ENCODE data around the gene CRYL1.
A peak's percentile ranks its signal among the peaks of the same experiment; 100 is the strongest.

The CRYL1 gene

GRCh38 chr13:20461860-20462532 lies 63.7 kb downstream of the CRYL1 start:
- no peak overlapping the region for H3K27ac ChIP-seq (ENCODE audit: extremely low read depth, low read depth, low read length)
- CTCF ChIA-PET: no interaction called here

GRCh38 chr13:20461481-20461859 lies 64.2 kb downstream of the CRYL1 start:
- no peaks in the 10 kb centered on the region for H3K36me3 ChIP-seq (ENCODE audit: control insufficient read depth in 2 of 2, insufficient read depth in 1 of 2, low read length in 2 of 2)
- H3K27ac ChIP-seq (ENCODE audit: extremely low read depth, low read depth, low read length): no peak overlapping the region
- H3K4me3 ChIP-seq (ENCODE audit: low read depth, low read length): no peak overlapping the region
- no peaks in the 10 kb centered on the region for H3K9me3 ChIP-seq (ENCODE audit: control insufficient read depth, insufficient read depth, low read depth, low read length)
- TF ChIP-seq ZIC2 (tag by site-specific recombination; IDR thresholded peaks at IDR 0.05) (0 out of 2 replicates have a peak, but pooled peaks have one; percentile 6), ZNF37A (tag by site-specific recombination; IDR thresholded peaks at IDR 0.05) (no peak), ZNF776 (tag by site-specific recombination; IDR thresholded peaks at IDR 0.05; ENCODE audit: borderline replicate concordance) (no peak), ZBTB26 (tag by site-specific recombination; optimal IDR thresholded peaks at IDR 0.05) (no peak), ZNF510 (tag by site-specific recombination; IDR thresholded peaks at IDR 0.05; ENCODE audit: insufficient replicate concordance) (no peak), GLIS1 (tag by site-specific recombination; IDR thresholded peaks at IDR 0.05) (peak; percentile 86), ZNF214 (tag by site-specific recombination; IDR thresholded peaks at IDR 0.05; ENCODE audit: borderline replicate concordance) (no peak), KLF8 (tag by site-specific recombination; IDR thresholded peaks at IDR 0.05) (no peak), PRDM1 (tag by site-specific recombination; IDR thresholded peaks at IDR 0.05) (no peak), ZNF664 (tag by site-specific recombination; IDR thresholded peaks at IDR 0.05) (no peak), ZNF169 (tag by site-specific recombination; IDR thresholded peaks at IDR 0.05) (no peak), ZBTB1 (tag by site-specific recombination; IDR thresholded peaks at IDR 0.05) (no peak)
- 0 out of 2 replicates have a peak, but pooled peaks cover 7% of the 10 kb centered on the region for H3K4me1 ChIP-seq (ENCODE audit: control insufficient read depth, insufficient read depth, low read length)
- ChIA-PET POLR2A (no interaction called here), CTCF (no interaction called here)

More at GRCh38 chr13:20461860-20462532, 63.7 kb downstream of the CRYL1 start:
- Histone ChIP-seq H3K9me3 (ENCODE audit: control insufficient read depth, insufficient read depth, low read depth, low read length) (no peaks in the 10 kb centered on the region), H3K36me3 (ENCODE audit: control insufficient read depth in 2 of 2, insufficient read depth in 1 of 2, low read length in 2 of 2) (no peaks in the 10 kb centered on the region), H3K4me1 (ENCODE audit: control insufficient read depth, insufficient read depth, low read length) (0 out of 2 replicates have a peak, but pooled peaks cover 7% of the 10 kb centered on the region), H3K4me3 (ENCODE audit: low read depth, low read length) (no peak overlapping the region)
- POLR2A ChIA-PET: no interaction called here
- TF ChIP-seq GLIS2 (tag by site-specific recombination; IDR thresholded peaks at IDR 0.05) (no peak), GLIS1 (tag by site-specific recombination; IDR thresholded peaks at IDR 0.05) (peak; percentile 55), EGR2 (tag by site-specific recombination; IDR thresholded peaks at IDR 0.05; ENCODE audit: low read depth) (peak; percentile 95), SP3 (tag by site-specific recombination; IDR thresholded peaks at IDR 0.05) (peak; percentile 53), ZNF707 (tag by site-specific recombination; IDR thresholded peaks at IDR 0.05) (no peak), ZNF157 (tag by site-specific recombination; IDR thresholded peaks at IDR 0.05) (no peak), ZFHX2 (tag by site-specific recombination; conservative IDR thresholded peaks at IDR 0.05) (peak; percentile 98), WT1 (tag by site-specific recombination; IDR thresholded peaks at IDR 0.05) (peak; percentile 52; the same call in 1 of the 2 replicates), FEZF1 (tag by site-specific recombination; IDR thresholded peaks at IDR 0.05) (peak; percentile 77), ZIC2 (tag by site-specific recombination; IDR thresholded peaks at IDR 0.05) (0 out of 2 replicates have a peak, but pooled peaks have one; percentile 1)

- ChIA-PET CTCF (no interaction called here), POLR2A (no interaction called here)
- no peaks in the 10 kb centered on the region for H3K9me3 ChIP-seq (ENCODE audit: control insufficient read depth, insufficient read depth, low read depth, low read length)
- no peak overlapping the region for H3K4me3 ChIP-seq (ENCODE audit: low read depth, low read length)
- 0 out of 2 replicates have a peak, but pooled peaks cover 7% of the 10 kb centered on the region for H3K4me1 ChIP-seq (ENCODE audit: control insufficient read depth, insufficient read depth, low read length)
- TF ChIP-seq ZIC2 (tag by site-specific recombination; IDR thresholded peaks at IDR 0.05) (peak; percentile 69), ZNF677 (tag by site-specific recombination; IDR thresholded peaks at IDR 0.05) (no peak), ZBTB10 (tag by site-specific recombination; IDR thresholded peaks at IDR 0.05) (no peak)
- H3K36me3 ChIP-seq (ENCODE audit: control insufficient read depth in 2 of 2, insufficient read depth in 1 of 2, low read length in 2 of 2): no peaks in the 10 kb centered on the region
- H3K27ac ChIP-seq (ENCODE audit: extremely low read depth, low read depth, low read length): no peak overlapping the region
These were observed 64.9 kb downstream of the CRYL1 start for GRCh38 chr13:20460761-20461160.
